IPS DF 6.9 (cell line): ENCODE data around the gene CFAP77.

Source experiments
- DNase-seq: peaks from one replicate; pipeline ENCODE4 v3.0.0-alpha.2; 2013; ENCODE audit warnings: low read depth, low spot score
- H3K27ac ChIP-seq: one replicate; pipeline ENCODE4 v1.5.1; 2013; ENCODE audit warnings: low read length, control low read depth
- H3K27me3 ChIP-seq: 2 replicates; pipeline ENCODE4 v1.6.1; 2013; ENCODE audit warnings: mild to moderate bottlenecking, low read length; ENCODE audit not compliant: control insufficient read depth, insufficient read depth
- H3K36me3 ChIP-seq: 2 replicates; pipeline ENCODE4 v1.6.1; 2013; ENCODE audit warnings: low read length; ENCODE audit not compliant: control insufficient read depth, insufficient read depth
- H3K4me1 ChIP-seq: 2 replicates; pipeline ENCODE4 v1.6.1; 2013; ENCODE audit warnings: low read length; ENCODE audit not compliant: control insufficient read depth, insufficient read depth
- H3K4me3 ChIP-seq: 2 replicates; pipeline ENCODE4 v1.5.1; 2013; ENCODE audit warnings: mild to moderate bottlenecking, low read length
- H3K9me3 ChIP-seq: 2 replicates; pipeline ENCODE4 v1.6.1; 2013; ENCODE audit warnings: low read length, inconsistent platforms; ENCODE audit not compliant: control insufficient read depth, insufficient read depth
- WGBS: extraction: QIAGEN DNeasy Blood & Tissue Kit; methylation state at CpG from one replicate; pipeline ENCODE4 v1.1.7; 2013; ENCODE audit warnings: mixed read lengths, missing lambda C conversion rate; ENCODE audit not compliant: insufficient read length, insufficient coverage; 5-methylcytosine and 5-hydroxymethylcytosine counted together

Gene CFAP77

DNA sequence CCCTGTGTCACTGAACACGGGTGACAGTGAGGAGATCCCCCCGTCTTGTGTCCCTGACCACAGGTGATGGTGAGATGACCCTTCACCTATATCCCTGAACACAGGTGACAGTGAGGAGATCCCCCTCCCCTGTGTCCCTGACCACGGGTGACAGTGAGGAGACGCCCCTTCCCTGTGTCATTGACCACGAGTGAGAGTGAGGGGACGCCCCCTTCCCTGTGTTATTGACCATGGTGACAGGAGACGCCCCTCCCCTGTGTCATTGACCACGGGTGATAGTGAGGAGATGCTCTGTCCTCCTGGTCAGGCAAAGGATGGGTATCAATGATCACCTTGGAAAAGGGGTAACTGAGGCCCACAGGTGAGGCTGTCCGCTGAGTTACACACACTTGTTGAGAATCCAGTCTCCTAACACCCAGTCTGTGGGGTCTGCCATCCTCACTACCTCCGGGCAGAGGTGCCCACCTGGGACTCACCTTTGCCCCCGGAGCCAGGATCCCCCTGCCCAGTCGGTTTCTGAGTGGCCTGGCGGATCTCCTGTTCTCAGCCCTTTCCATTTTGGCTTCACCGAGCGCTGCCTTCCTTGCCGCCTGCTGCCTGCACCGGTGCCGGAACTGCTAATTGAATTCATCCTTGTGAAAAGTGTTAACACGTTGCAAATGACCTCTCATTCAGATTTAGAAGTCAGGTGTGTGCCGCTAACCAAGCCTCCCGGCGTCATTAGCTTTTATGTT is 104.2 kb downstream of the CFAP77 start:
- Histone ChIP-seq H3K4me3 (no peak overlapping the region), H3K36me3 (no peaks in the 10 kb centered on the region), H3K4me1 (no peaks in the 10 kb centered on the region), H3K9me3 (no peaks in the 10 kb centered on the region), H3K27ac (no peak overlapping the region), H3K27me3 (no peaks in the 10 kb centered on the region)
- WGBS: no CpG with 5 or more reads among the region's 22 CpGs
- no peak for DNase-seq

- DNase-seq: no peak
- H3K27me3 ChIP-seq: no peaks in the 10 kb centered on the region
- H3K9me3 ChIP-seq: no peaks in the 10 kb centered on the region
- H3K27ac ChIP-seq: no peak overlapping the region
- no peak overlapping the region for H3K4me3 ChIP-seq
- WGBS: no CpG with 5 or more reads among the region's 8 CpGs
- no peaks in the 10 kb centered on the region for H3K36me3 ChIP-seq
- H3K4me1 ChIP-seq: no peaks in the 10 kb centered on the region
These were observed 104.8 kb downstream of the CFAP77 start for GRCh38 chr9:132514821-132515220.

DNA sequence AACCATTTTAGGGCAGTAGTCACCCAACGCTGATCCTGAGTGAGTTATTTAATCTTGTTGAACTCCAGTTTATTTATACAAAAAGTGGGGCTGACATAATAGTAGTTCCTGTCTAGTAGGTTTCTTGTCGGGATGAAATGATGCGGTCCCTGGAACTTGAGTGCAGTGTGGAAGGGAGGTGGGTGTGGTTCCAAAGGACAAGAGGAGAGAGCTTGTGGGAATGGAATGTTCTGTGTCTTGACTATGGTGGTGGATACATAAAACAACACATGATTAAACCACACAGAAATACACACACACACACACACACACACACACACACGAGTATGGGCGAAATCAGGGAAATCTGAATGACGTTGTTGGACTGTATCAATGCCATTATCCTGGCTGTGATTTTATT is 106.3 kb downstream of the CFAP77 start:
- Histone ChIP-seq H3K36me3 (no peaks in the 10 kb centered on the region), H3K4me1 (no peaks in the 10 kb centered on the region), H3K27ac (no peak overlapping the region), H3K27me3 (no peaks in the 10 kb centered on the region), H3K4me3 (no peak overlapping the region), H3K9me3 (no peaks in the 10 kb centered on the region)
- DNase-seq: no peak
- WGBS: no CpG with 5 or more reads among the region's 6 CpGs

DNA sequence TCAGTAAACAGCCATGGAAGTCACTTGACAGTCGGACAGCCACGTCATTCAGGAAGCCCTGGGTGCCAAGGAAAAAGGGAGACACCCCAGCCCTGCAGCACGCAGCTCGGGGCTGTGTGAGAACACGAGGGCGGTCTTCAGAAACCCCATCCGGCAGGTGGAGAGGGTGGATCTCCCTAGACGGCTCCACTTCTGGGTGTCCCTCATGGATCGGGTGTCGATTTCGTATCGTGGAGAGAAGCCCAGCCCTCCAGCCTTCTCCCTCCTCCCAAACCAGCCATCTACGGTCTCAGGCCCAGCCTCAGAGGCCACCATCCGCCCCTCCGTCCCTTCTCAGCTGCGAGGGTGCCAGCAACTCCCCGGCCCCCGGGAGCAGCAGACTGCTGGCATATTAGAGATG is 106.9 kb downstream of the CFAP77 start:
- H3K4me3 ChIP-seq: no peak overlapping the region

DNA sequence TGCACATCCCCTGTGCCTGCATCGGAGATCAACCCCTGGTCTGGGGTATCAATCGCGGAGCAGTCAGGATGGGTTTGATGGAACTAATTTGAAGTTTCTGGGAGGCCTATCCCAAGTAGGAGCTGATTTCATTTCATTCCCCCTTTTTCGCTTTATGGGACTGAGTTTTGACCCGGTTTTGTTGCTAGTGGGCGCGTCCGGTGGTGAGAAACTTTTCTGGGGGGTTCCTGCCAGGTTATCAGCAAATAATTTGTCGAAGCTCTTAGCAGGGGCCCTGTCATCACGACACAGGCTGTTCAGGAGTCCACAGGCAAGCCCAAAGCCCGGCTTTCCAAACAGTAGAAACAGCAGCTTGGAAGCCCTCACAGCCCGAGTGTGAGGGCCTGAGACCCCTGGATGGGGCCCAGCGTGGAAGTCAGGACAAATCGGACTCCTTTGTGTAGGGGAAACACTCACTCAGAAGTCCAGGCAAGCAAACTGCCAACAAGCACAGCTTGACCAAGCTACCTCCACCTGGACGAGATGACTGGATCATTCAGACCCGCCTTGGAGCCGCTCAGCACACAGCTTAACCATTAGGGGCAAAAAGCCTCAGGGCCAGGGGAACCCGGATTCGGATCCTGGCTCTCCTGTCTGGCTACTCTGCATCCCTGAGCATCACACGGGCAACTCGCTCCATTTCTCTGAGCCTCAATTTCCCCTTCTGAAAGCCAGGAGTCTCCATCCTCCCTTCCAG is 108.0 kb downstream of the CFAP77 start:
- no peak for DNase-seq
- Histone ChIP-seq H3K4me3 (no peak overlapping the region), H3K9me3 (no peaks in the 10 kb centered on the region), H3K36me3 (no peaks in the 10 kb centered on the region), H3K27ac (no peak overlapping the region), H3K27me3 (no peaks in the 10 kb centered on the region), H3K4me1 (no peaks in the 10 kb centered on the region)
- WGBS: no CpG with 5 or more reads among the region's 21 CpGs

More for the DNA sequence above, 106.9 kb downstream of the CFAP77 start:
- no peak for DNase-seq
- no peaks in the 10 kb centered on the region for H3K9me3 ChIP-seq
- no CpG with 5 or more reads among the region's 18 CpGs for WGBS
- no peak overlapping the region for H3K27ac ChIP-seq
- H3K36me3 ChIP-seq: no peaks in the 10 kb centered on the region
- H3K4me1 ChIP-seq: no peaks in the 10 kb centered on the region
- no peaks in the 10 kb centered on the region for H3K27me3 ChIP-seq

DNA sequence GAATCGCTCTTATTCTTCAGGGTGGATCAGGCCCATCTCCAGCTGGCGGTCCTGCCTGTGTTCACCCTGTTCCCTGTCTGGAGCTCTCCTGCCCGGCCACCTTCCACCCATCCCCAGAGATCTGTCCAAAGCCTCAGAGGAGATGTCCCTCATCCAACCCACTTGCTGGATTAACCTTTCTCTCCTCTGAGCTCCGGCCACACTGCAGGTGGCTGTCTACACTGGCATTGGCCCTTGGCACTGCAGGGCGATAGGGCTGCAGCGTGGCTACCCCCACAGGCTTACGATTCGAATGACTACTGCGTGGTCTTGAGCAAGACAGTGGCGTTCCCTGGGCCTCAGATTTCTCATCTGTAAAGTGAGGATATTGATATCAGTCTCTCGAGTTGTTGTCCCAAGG is 108.6 kb downstream of the CFAP77 start:
- WGBS: no CpG with 5 or more reads among the region's 11 CpGs
- Histone ChIP-seq H3K4me1 (no peaks in the 10 kb centered on the region), H3K36me3 (no peaks in the 10 kb centered on the region), H3K4me3 (no peak overlapping the region), H3K27me3 (no peaks in the 10 kb centered on the region), H3K9me3 (no peaks in the 10 kb centered on the region), H3K27ac (no peak overlapping the region)
- no peak for DNase-seq

DNA sequence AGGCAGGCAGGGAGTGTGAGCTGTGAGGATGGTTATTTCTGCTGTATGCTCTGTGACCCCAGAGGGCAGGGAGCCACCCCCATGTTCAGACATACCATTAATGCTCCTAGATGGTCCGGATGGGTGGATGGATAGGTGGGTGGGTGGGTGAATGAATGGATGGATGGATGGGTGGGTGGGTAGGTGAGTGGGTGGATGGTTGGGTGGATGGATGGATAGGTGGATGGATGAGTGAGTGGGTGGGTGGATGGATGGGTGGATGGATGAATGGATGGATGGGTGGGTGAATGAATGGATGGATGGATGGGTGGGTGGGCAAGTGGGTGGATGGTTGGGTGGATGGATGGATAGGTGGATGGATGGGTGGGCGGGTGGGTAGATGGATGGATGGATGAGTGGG is 109.0 kb downstream of the CFAP77 start:
- no peaks in the 10 kb centered on the region for H3K36me3 ChIP-seq
- H3K4me1 ChIP-seq: no peaks in the 10 kb centered on the region
- no CpG with 5 or more reads among the region's 2 CpGs for WGBS
- no peak overlapping the region for H3K4me3 ChIP-seq
- no peaks in the 10 kb centered on the region for H3K27me3 ChIP-seq
- DNase-seq: no peak
- no peak overlapping the region for H3K27ac ChIP-seq
- no peaks in the 10 kb centered on the region for H3K9me3 ChIP-seq

DNA sequence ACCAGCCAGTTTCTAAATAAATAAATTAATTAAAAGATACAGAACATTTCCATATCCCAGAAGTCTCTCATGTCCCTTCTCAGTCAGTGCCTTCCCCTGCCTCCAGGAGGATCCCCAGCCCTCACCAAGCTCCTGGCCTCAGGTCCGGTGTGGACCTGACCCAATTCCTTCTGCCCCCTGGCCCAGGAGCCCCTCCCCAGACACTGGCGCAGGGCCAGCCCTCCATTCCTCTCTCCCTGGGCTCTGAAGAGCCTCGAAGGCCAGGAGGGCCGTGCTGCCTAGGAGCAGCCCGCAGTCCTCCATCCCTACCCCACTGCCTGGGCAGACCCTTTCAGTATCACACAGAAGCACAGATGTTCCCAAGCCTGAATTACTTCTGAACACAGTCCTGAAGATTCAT is 110.6 kb downstream of the CFAP77 start:
- WGBS: no CpG with 5 or more reads among the region's 5 CpGs
- H3K27me3 ChIP-seq: no peaks in the 10 kb centered on the region
- H3K4me3 ChIP-seq: no peak overlapping the region
- H3K9me3 ChIP-seq: no peaks in the 10 kb centered on the region
- H3K27ac ChIP-seq: no peak overlapping the region
- no peaks in the 10 kb centered on the region for H3K4me1 ChIP-seq
- no peak for DNase-seq
- no peaks in the 10 kb centered on the region for H3K36me3 ChIP-seq

GRCh38 chr9:132525308-132526023 is 115.5 kb downstream of the CFAP77 start:
- Histone ChIP-seq H3K4me3 (no peak overlapping the region), H3K9me3 (no peaks in the 10 kb centered on the region), H3K27ac (no peak overlapping the region), H3K4me1 (no peaks in the 10 kb centered on the region), H3K36me3 (no peaks in the 10 kb centered on the region), H3K27me3 (no peaks in the 10 kb centered on the region)
- no peak for DNase-seq
- no CpG with 5 or more reads among the region's 5 CpGs for WGBS

GRCh38 chr9:132531195-132531594 is 121.2 kb downstream of the CFAP77 start:
- Histone ChIP-seq H3K27ac (no peak overlapping the region), H3K4me3 (no peak overlapping the region), H3K36me3 (no peaks in the 10 kb centered on the region), H3K27me3 (no peaks in the 10 kb centered on the region), H3K9me3 (no peaks in the 10 kb centered on the region), H3K4me1 (no peaks in the 10 kb centered on the region; the same call in 1 of the 2 replicates)
- DNase-seq: no peak
- no CpG with 5 or more reads among the region's 13 CpGs for WGBS
